HAP-1 (cell line): ENCODE measurements around the gene BBS9.
"Not testable (repeated sequence)": the region's sequence is repeated elsewhere in the genome, so short reads cannot be mapped to it uniquely, and the experiment has no call there.

Source experiments
- DNase-seq, 2 experiments: peaks; one replicate each; pipeline ENCODE4 v3.0.0-alpha.2; 2016 to 2020; ENCODE audit warnings: low spot score in 2 of 2
- H3K27me3 ChIP-seq: fragments of 250-450 bp; sonication (Bioruptor Pico); 2 replicates; pipeline ENCODE4 v1.5.1; 2020; ENCODE audit warnings: low read depth, mild to moderate bottlenecking, moderate library complexity
- H3K36me3 ChIP-seq: fragments of 250-450 bp; sonication (Bioruptor Pico); replicated peaks from 2 replicates; pipeline ENCODE4 v1.5.1; 2020; ENCODE audit warnings: mild to moderate bottlenecking
- H3K4me1 ChIP-seq: fragments of 250-450 bp; sonication (Bioruptor Pico); 2 replicates; pipeline ENCODE4 v1.5.1; 2020; ENCODE audit warnings: mild to moderate bottlenecking
- H3K4me3 ChIP-seq: fragments of 250-450 bp; sonication (Bioruptor Pico); 2 replicates; pipeline ENCODE4 v1.5.1; 2020; ENCODE audit warnings: mild to moderate bottlenecking, moderate library complexity
- H3K9me3 ChIP-seq: fragments of 250-450 bp; sonication (Bioruptor Pico); 2 replicates; pipeline ENCODE4 v1.5.1; 2020; ENCODE audit warnings: mild to moderate bottlenecking, moderate library complexity
- in situ Hi-C: fragments of 300-500 bp; cut with MboI; formaldehyde crosslinking; loops from 3 replicates; pipeline ENCODE4 v1.14.3; 2020; ENCODE audit warnings: low sequenced_read_pairs, inconsistent platforms, mixed read lengths

Gene BBS9

GRCh38 chr7:33286501-33286900 is 157.1 kb downstream of the BBS9 start:
- no peaks in the 10 kb centered on the region for H3K27me3 ChIP-seq
- in situ Hi-C loops: no loop called here
- no peaks in the 10 kb centered on the region for H3K9me3 ChIP-seq
- no peaks in the 10 kb centered on the region for H3K36me3 ChIP-seq
- H3K4me3 ChIP-seq: no peak overlapping the region
- H3K4me1 ChIP-seq: no peaks in the 10 kb centered on the region
- DNase-seq: no peak

GRCh38 chr7:33287738-33288137 is 158.4 kb downstream of the BBS9 start:
- Histone ChIP-seq H3K9me3 (no peaks in the 10 kb centered on the region), H3K4me3 (no peak overlapping the region), H3K36me3 (no peaks in the 10 kb centered on the region), H3K4me1 (no peaks in the 10 kb centered on the region), H3K27me3 (no peaks in the 10 kb centered on the region)
- DNase-seq: no peak
- in situ Hi-C loops: no loop called here

- Histone ChIP-seq H3K9me3 (no peaks in the 10 kb centered on the region), H3K4me1 (no peaks in the 10 kb centered on the region), H3K36me3 (no peaks in the 10 kb centered on the region), H3K27me3 (no peaks in the 10 kb centered on the region), H3K4me3 (no peak overlapping the region)
- in situ Hi-C loops: no loop called here
- DNase-seq: no peak
Observed at GRCh38 chr7:33298848-33299247, 169.5 kb downstream of the BBS9 start.

- Histone ChIP-seq H3K4me1 (no peaks in the 10 kb centered on the region), H3K9me3 (no peaks in the 10 kb centered on the region), H3K27me3 (no peaks in the 10 kb centered on the region), H3K4me3 (no peak overlapping the region), H3K36me3 (no peaks in the 10 kb centered on the region)
- no peak for DNase-seq
- in situ Hi-C loops: no loop called here
Observed at GRCh38 chr7:33299425-33299824, 170.1 kb downstream of the BBS9 start.

GRCh38 chr7:33300131-33300530 is 170.8 kb downstream of the BBS9 start:
- Histone ChIP-seq H3K36me3 (no peaks in the 10 kb centered on the region), H3K4me3 (no peak overlapping the region), H3K4me1 (no peaks in the 10 kb centered on the region), H3K27me3 (no peaks in the 10 kb centered on the region), H3K9me3 (no peaks in the 10 kb centered on the region)
- DNase-seq: no peak
- in situ Hi-C loops: no loop called here

GRCh38 chr7:33300742-33301141 is 171.4 kb downstream of the BBS9 start:
- no peak for DNase-seq
- no peaks in the 10 kb centered on the region for H3K27me3 ChIP-seq
- in situ Hi-C loops: no loop called here
- no peaks in the 10 kb centered on the region for H3K9me3 ChIP-seq
- H3K36me3 ChIP-seq: no peaks in the 10 kb centered on the region
- H3K4me3 ChIP-seq: no peak overlapping the region
- H3K4me1 ChIP-seq: no peaks in the 10 kb centered on the region

- H3K9me3 ChIP-seq, in situ Hi-C loops, H3K27me3 ChIP-seq, H3K36me3 ChIP-seq, DNase-seq, H3K4me3 ChIP-seq, H3K4me1 ChIP-seq: not testable (repeated sequence)
Observed at GRCh38 chr7:33303978-33304557, 174.7 kb downstream of the BBS9 start.

GRCh38 chr7:33307205-33307604 is 177.8 kb downstream of the BBS9 start:
- in situ Hi-C loops: no loop called here
- no peak for DNase-seq
- H3K36me3 ChIP-seq: no peaks in the 10 kb centered on the region
- no peaks in the 10 kb centered on the region for H3K4me1 ChIP-seq
- H3K27me3 ChIP-seq: no peaks in the 10 kb centered on the region; the same call in 1 of the 2 replicates
- H3K9me3 ChIP-seq: no peaks in the 10 kb centered on the region
- H3K4me3 ChIP-seq: no peak overlapping the region

GRCh38 chr7:33310546-33310945 is 181.2 kb downstream of the BBS9 start:
- no peaks in the 10 kb centered on the region for H3K36me3 ChIP-seq
- no peak overlapping the region for H3K4me3 ChIP-seq
- in situ Hi-C loops: no loop called here
- no peak for DNase-seq
- H3K27me3 ChIP-seq: no peaks in the 10 kb centered on the region; the same call in none of the 2 replicates
- no peaks in the 10 kb centered on the region for H3K4me1 ChIP-seq
- H3K9me3 ChIP-seq: no peaks in the 10 kb centered on the region

GRCh38 chr7:33325754-33326484 is 196.6 kb downstream of the BBS9 start:
- Histone ChIP-seq H3K36me3 (no peaks in the 10 kb centered on the region), H3K4me3 (no peak overlapping the region), H3K27me3 (no peaks in the 10 kb centered on the region), H3K9me3 (no peaks in the 10 kb centered on the region), H3K4me1 (no peaks in the 10 kb centered on the region)
- no peak for DNase-seq
- in situ Hi-C loops: no loop called here

- in situ Hi-C loops: no loop called here
- Histone ChIP-seq H3K4me1 (no peaks in the 10 kb centered on the region), H3K36me3 (no peaks in the 10 kb centered on the region), H3K27me3 (no peaks in the 10 kb centered on the region), H3K4me3 (no peak overlapping the region), H3K9me3 (no peaks in the 10 kb centered on the region)
- DNase-seq: no peak
Observed at GRCh38 chr7:33326485-33326848, 197.1 kb downstream of the BBS9 start.

- Histone ChIP-seq H3K36me3 (no peaks in the 10 kb centered on the region), H3K4me1 (no peaks in the 10 kb centered on the region), H3K27me3 (no peaks in the 10 kb centered on the region), H3K9me3 (no peaks in the 10 kb centered on the region), H3K4me3 (no peak overlapping the region)
- no peak for DNase-seq
- in situ Hi-C loops: no loop called here
Observed at GRCh38 chr7:33327427-33327826, 198.1 kb downstream of the BBS9 start.

GRCh38 chr7:33334349-33334748 is 205.0 kb downstream of the BBS9 start:
- Histone ChIP-seq H3K9me3 (no peaks in the 10 kb centered on the region), H3K36me3 (no peaks in the 10 kb centered on the region), H3K27me3 (no peaks in the 10 kb centered on the region), H3K4me3 (no peak overlapping the region), H3K4me1 (no peaks in the 10 kb centered on the region)
- in situ Hi-C loops: no loop called here
- DNase-seq: peak; percentile 6 to 9

- no peaks in the 10 kb centered on the region for H3K4me1 ChIP-seq
- H3K27me3 ChIP-seq: no peaks in the 10 kb centered on the region
- no peak overlapping the region for H3K4me3 ChIP-seq
- H3K36me3 ChIP-seq: no peaks in the 10 kb centered on the region
- no peak for DNase-seq
- in situ Hi-C loops: no loop called here
- no peaks in the 10 kb centered on the region for H3K9me3 ChIP-seq
Observed at GRCh38 chr7:33336820-33337219, 207.5 kb downstream of the BBS9 start.
